GM12872 (cell line): ENCODE results near the gene AMBP.

Experiments used
- TF ChIP-seq, protein P1 (sequence below): IDR thresholded peaks from 3 replicates; pipeline ENCODE4 v1.5.1; 2011; ENCODE audit warnings: low read depth, mild to moderate bottlenecking, low read length, moderate library complexity; ENCODE audit not compliant: insufficient read depth

The AMBP gene

DNA sequence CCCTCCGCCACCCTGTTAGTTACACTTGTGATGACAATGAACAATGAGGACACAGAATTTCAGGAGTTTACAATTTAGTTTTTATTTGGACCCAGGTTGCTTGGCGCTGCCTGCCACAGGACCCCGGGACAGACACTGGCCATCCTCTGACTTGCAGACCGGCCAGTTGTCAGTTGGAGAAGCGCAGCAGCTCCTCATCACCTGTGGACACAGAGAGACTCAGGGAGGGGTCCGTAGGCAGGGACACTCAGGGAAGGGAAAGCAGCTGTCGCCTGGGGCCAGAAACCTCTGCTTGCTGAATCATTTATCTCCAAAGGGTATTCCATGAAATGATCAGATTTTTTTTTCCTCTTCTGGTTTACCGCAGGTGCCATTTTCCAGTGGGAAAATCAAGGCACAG lies 18.0 kb downstream of the AMBP start:
- TF ChIP-seq, protein P1, sequence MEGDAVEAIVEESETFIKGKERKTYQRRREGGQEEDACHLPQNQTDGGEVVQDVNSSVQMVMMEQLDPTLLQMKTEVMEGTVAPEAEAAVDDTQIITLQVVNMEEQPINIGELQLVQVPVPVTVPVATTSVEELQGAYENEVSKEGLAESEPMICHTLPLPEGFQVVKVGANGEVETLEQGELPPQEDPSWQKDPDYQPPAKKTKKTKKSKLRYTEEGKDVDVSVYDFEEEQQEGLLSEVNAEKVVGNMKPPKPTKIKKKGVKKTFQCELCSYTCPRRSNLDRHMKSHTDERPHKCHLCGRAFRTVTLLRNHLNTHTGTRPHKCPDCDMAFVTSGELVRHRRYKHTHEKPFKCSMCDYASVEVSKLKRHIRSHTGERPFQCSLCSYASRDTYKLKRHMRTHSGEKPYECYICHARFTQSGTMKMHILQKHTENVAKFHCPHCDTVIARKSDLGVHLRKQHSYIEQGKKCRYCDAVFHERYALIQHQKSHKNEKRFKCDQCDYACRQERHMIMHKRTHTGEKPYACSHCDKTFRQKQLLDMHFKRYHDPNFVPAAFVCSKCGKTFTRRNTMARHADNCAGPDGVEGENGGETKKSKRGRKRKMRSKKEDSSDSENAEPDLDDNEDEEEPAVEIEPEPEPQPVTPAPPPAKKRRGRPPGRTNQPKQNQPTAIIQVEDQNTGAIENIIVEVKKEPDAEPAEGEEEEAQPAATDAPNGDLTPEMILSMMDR: no peak

DNA sequence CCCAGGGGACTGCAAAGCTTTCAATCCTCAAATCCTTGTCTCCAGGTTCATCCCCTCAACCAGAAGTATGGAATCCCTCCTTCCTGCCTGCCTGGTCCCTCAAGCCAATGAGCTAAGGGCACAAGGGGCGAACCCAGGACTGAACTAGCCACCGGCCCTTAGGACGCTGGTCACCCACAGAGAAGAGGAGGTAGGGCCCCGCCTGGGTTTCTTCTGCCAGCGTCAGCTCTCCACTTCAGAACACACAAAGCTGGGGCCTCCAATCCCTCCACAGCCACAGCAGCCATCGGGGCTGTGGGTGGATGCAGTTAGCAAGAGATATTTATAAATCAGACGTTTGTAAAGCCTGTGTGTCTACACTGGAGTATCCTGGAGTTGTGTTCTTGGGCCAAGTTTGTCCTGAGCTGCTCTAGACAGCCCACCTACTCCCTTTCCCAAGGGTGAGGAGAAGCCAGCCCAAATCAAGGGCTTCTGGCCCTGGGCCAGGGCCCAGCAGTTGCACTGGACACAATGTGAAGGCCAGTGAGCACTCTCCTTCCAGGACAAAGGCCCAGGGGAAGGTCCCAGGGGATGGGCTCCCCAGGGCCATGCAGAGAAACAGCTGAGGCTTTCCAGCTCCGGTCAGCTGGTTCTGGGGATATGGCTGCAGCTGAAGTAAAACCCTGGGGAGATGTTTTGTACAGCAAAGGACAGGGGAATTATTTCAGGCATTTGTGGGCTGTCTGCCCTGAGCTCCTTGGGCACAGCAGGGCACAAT lies 18.9 kb downstream of the AMBP start:
- TF ChIP-seq, protein P1: no peak

DNA sequence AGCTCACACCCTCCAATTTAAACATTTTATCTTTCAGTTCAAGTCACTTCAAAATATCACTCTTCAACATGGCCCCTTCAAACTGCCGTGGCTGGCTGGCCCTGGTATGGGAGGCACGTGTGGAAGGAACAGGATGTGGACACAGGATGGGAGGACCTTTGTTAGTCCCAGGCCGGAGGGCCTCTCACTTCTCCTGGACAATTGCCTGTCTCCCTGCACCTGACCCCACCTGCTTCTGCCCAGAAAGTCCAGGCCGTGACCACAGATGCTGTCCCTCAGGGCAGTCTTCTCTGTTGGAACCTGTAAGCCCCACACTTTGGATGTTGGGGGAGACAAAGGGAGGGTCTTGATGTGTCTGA lies 19.4 kb downstream of the AMBP start:
- TF ChIP-seq, protein P1: no peak

DNA sequence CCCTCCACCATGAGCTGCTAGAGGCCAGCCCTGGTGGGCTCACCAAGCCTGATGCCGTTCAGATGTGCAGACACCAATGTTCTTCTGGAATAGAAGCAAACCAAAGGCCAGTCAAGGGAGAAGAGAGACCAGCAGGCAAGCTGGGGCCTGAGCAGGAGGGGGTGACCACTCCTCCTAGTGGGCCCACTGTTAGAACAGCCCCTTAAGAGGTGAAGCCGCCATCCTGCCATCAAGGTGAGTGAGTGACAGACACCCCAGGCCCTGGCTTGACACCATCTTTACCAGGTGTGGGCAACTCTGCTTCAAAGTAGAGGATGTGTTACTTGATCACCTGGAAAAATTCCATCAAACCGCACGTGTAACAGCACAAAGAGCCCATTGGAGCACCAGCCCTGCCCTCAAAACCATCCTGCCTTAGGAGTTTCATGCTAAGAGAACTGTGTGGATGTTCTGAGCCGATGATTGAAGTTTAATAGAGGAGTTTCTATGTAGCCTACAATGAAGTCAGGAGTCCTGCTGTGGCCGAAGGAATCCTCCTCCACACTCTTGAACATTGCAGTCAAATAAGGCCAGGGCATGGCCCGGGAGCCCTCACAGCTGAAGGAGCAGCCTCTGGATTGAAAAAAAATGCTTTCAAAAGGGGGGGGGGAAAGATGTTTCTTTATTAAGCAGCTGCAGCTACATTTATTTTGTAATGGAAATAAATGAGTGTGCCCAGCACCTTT lies 20.8 kb downstream of the AMBP start:
- TF ChIP-seq, protein P1: no peak

DNA sequence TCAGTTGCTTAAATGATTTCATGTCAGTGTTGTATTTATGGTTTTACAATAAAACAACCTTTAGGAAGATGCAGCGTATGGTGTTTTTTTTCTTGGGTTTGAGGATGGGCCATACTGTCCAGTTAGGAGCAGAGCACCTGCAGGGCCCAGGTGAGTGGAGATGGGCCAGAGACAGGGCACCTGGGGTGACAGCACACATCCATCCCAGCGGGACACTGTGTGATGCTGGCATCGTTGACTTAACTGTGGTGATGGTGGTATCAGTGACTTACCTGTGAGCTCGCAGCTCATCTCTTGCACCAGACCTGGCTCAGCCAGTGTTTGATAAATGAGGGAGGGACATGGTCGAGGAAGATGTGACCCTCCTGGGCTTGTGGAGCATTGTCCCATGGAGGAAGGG lies 21.6 kb downstream of the AMBP start:
- TF ChIP-seq, protein P1: no peak

DNA sequence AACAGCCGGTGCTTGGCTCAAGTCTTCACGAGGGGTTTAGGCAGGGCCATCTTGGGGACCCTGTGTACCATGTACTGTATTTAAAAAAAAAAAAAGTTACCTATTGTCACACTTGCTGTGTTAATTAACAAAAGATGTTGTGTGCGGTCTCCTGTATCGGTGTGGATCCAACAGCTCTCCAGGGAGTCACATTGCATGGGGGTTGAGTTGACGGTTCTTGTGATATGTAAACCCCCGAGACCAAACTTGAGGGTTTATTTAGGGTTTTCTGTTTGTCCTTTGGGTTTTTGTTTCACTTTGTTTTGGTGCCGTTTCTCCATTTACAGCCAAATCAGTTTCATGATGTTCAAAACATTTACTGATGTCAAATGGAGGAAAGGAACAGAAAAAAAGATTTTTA lies 22.2 kb downstream of the AMBP start:
- TF ChIP-seq, protein P1: no peak

DNA sequence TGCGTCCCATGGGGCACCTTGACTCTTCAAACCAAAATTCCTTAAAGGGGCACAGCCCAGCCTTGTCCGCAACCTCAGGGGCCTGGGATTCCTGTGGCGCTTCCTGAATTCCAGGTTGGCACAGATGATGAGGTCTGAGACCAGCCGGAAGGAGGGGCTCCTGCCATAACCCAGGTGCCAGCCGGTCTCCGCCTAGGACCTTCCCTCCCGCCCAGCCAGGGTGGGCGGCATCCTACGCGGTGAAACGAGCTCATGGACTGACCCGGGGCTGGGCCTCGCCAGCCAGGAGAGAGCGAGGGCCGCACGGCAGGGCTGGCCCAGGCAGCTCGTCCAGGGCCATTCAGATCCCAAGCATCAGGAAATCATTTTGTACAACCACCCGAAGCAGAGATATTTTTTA lies 23.0 kb downstream of the AMBP start:
- TF ChIP-seq, protein P1: no peak
